Parathyroid adenoma (tissue), 2 donors: ENCODE measurements around the gene HGS.

ENCODE experiments used
- H2AFZ ChIP-seq: fragments of 300-600 bp; sonication (generic); one replicate; pipeline ENCODE4 v1.7.0; 2017; ENCODE audit warnings: antibody characterized with exemption, mild to moderate bottlenecking
- H3K27ac ChIP-seq: fragments of 300-600 bp; sonication (generic); one replicate; pipeline ENCODE4 v1.7.0; 2017
- H3K27me3 ChIP-seq: fragments of 300-600 bp; sonication (generic); one replicate; pipeline ENCODE4 v1.7.0; 2017; ENCODE audit warnings: low read length; ENCODE audit not compliant: control insufficient read depth, insufficient read depth
- H3K36me3 ChIP-seq: fragments of 300-600 bp; sonication (generic); one replicate; pipeline ENCODE4 v1.7.0; 2017; ENCODE audit warnings: low read length; ENCODE audit not compliant: control insufficient read depth, insufficient read depth
- H3K4me1 ChIP-seq: fragments of 300-600 bp; sonication (generic); one replicate; pipeline ENCODE4 v1.7.0; 2017; ENCODE audit warnings: control low read depth
- H3K4me2 ChIP-seq: fragments of 300-600 bp; sonication (generic); one replicate; pipeline ENCODE4 v1.7.0; 2017; ENCODE audit warnings: low read length
- H3K4me3 ChIP-seq: fragments of 300-600 bp; sonication (generic); one replicate; pipeline ENCODE4 v1.7.0; 2017; ENCODE audit warnings: low read depth, low read length
- H3K79me2 ChIP-seq: fragments of 300-600 bp; sonication (generic); one replicate; pipeline ENCODE4 v1.7.0; 2017; ENCODE audit warnings: control low read depth
- H3K9ac ChIP-seq: fragments of 300-600 bp; sonication (generic); one replicate; pipeline ENCODE4 v1.7.0; 2017; ENCODE audit warnings: mild to moderate bottlenecking
- H3K9me3 ChIP-seq: fragments of 300-600 bp; sonication (generic); one replicate; pipeline ENCODE4 v1.7.0; 2017; ENCODE audit warnings: low read length; ENCODE audit not compliant: control insufficient read depth
- CTCF ChIP-seq: fragments of 300-600 bp; sonication (generic); IDR thresholded peaks from one replicate; pipeline ENCODE4 v1.7.0; 2017; ENCODE audit warnings: antibody characterized with exemption, mild to moderate bottlenecking
- donor health status: primary hyperparathyroidism.

Gene HGS

GRCh38 chr17:81660441-81660840 is 23.4 kb upstream of the HGS start:
- no peaks in the 10 kb centered on the region for H3K27me3 ChIP-seq
- no peaks in the 10 kb centered on the region for H3K36me3 ChIP-seq
- H2AFZ ChIP-seq: no peak overlapping the region
- H3K79me2 ChIP-seq: no peaks in the 10 kb centered on the region
- no peaks in the 10 kb centered on the region for H3K9me3 ChIP-seq
- no peak overlapping the region for H3K9ac ChIP-seq
- H3K4me3 ChIP-seq: no peak overlapping the region
- peaks cover under 1% of the 10 kb centered on the region for H3K4me1 ChIP-seq
- H3K4me2 ChIP-seq: no peak overlapping the region
- TF ChIP-seq CTCF: no peak
- no peak overlapping the region for H3K27ac ChIP-seq

GRCh38 chr17:81662002-81662401 is 21.8 kb upstream of the HGS start:
- Histone ChIP-seq H3K36me3 (no peaks in the 10 kb centered on the region), H3K79me2 (no peaks in the 10 kb centered on the region), H3K27me3 (no peaks in the 10 kb centered on the region), H3K9me3 (no peaks in the 10 kb centered on the region), H3K4me2 (no peak overlapping the region), H3K9ac (no peak overlapping the region), H3K4me3 (no peak overlapping the region), H2AFZ (no peak overlapping the region), H3K4me1 (peaks cover 6% of the 10 kb centered on the region), H3K27ac (no peak overlapping the region)
- no peak for TF ChIP-seq CTCF

- H3K79me2 ChIP-seq: peaks cover 11% of the 10 kb centered on the region
- no peak overlapping the region for H3K4me3 ChIP-seq
- peaks cover 6% of the 10 kb centered on the region for H3K4me1 ChIP-seq
- TF ChIP-seq CTCF: no peak
- H3K4me2 ChIP-seq: no peak overlapping the region
- H3K27me3 ChIP-seq: no peaks in the 10 kb centered on the region
- no peaks in the 10 kb centered on the region for H3K9me3 ChIP-seq
- no peak overlapping the region for H2AFZ ChIP-seq
- H3K36me3 ChIP-seq: no peaks in the 10 kb centered on the region
- no peak overlapping the region for H3K9ac ChIP-seq
- H3K27ac ChIP-seq: no peak overlapping the region
Observed at GRCh38 chr17:81664051-81664470, 19.8 kb upstream of the HGS start.

GRCh38 chr17:81665205-81666091 is 18.4 kb upstream of the HGS start:
- H3K4me1 ChIP-seq: peaks cover 6% of the 10 kb centered on the region
- no peaks in the 10 kb centered on the region for H3K36me3 ChIP-seq
- no peaks in the 10 kb centered on the region for H3K9me3 ChIP-seq
- H2AFZ ChIP-seq: peak overlapping the region; percentile 94
- H3K79me2 ChIP-seq: peaks cover 11% of the 10 kb centered on the region
- H3K4me3 ChIP-seq: peak overlapping the region; percentile 85
- H3K9ac ChIP-seq: peak overlapping the region; percentile 55
- peak overlapping the region; percentile 78 for H3K4me2 ChIP-seq
- TF ChIP-seq CTCF: no peak
- no peaks in the 10 kb centered on the region for H3K27me3 ChIP-seq
- H3K27ac ChIP-seq: peak overlapping the region; percentile 73

GRCh38 chr17:81666092-81666341 is 17.8 kb upstream of the HGS start:
- Histone ChIP-seq H3K27ac (peak overlapping the region; percentile 73), H3K4me2 (peak overlapping the region; percentile 78), H3K36me3 (no peaks in the 10 kb centered on the region), H3K27me3 (no peaks in the 10 kb centered on the region), H3K4me3 (peak overlapping the region; percentile 85), H3K4me1 (peaks cover 6% of the 10 kb centered on the region), H3K9ac (peak overlapping the region; percentile 55), H3K79me2 (peaks cover 11% of the 10 kb centered on the region), H2AFZ (peak overlapping the region; percentile 94), H3K9me3 (no peaks in the 10 kb centered on the region)
- no peak for TF ChIP-seq CTCF
